ENCODE data around the gene TTC39B.
"Not testable (repeated sequence)": the region's sequence is repeated elsewhere in the genome, so short reads cannot be mapped to it uniquely, and the experiment has no call there.

The TTC39B gene

GRCh38 chr9:15306757-15307522 is at the start of gene TTC39B:
TSS of gene TTC39B (minus strand) at chr9:15307216. CDS start at chr9:15307125, 91 bp downstream.
- DNase-seq, result peak; percentile 78

- no peak for DNase-seq
These were observed 48.7 kb upstream of the TTC39B start for GRCh38 chr9:15355669-15356068.

- DNase-seq, result no peak
These were observed 47.7 kb upstream of the TTC39B start for GRCh38 chr9:15354713-15355112.

- no peak for DNase-seq
These were observed 46.9 kb upstream of the TTC39B start for GRCh38 chr9:15353892-15354291.

- DNase-seq, result no peak
These were observed 45.3 kb upstream of the TTC39B start for GRCh38 chr9:15352306-15352705.

- DNase-seq, result peak; percentile 4 to 7
These were observed 43.1 kb upstream of the TTC39B start for GRCh38 chr9:15349892-15350761.

- DNase-seq, result no peak
These were observed 39.8 kb upstream of the TTC39B start for GRCh38 chr9:15346837-15347236.

- DNase-seq, result no peak
These were observed 37.2 kb upstream of the TTC39B start for GRCh38 chr9:15344191-15344590.

- no peak for DNase-seq
These were observed 26.4 kb upstream of the TTC39B start for GRCh38 chr9:15333376-15333881.

GRCh38 chr9:15332939-15333338 is 25.9 kb upstream of the TTC39B start:
- DNase-seq, result no peak

- DNase-seq, result no peak
These were observed 22.6 kb upstream of the TTC39B start for GRCh38 chr9:15329539-15330109.

GRCh38 chr9:15328946-15329345 is 21.9 kb upstream of the TTC39B start:
- no peak for DNase-seq

- DNase-seq, result not testable (repeated sequence)
These were observed 15.7 kb upstream of the TTC39B start for GRCh38 chr9:15322695-15323094.

GRCh38 chr9:15319661-15320060 is 12.6 kb upstream of the TTC39B start:
- DNase-seq, result not testable (repeated sequence)

GRCh38 chr9:15317836-15318235 is 10.8 kb upstream of the TTC39B start:
- no peak for DNase-seq

- DNase-seq, result no peak
These were observed 4.6 kb upstream of the TTC39B start for GRCh38 chr9:15311607-15312006.

GRCh38 chr9:15310107-15310850 is 3.3 kb upstream of the TTC39B start:
- DNase-seq, result no peak

GRCh38 chr9:15308511-15308910 is 1.5 kb upstream of the TTC39B start:
- DNase-seq, result no peak

GRCh38 chr9:15307523-15307841 is 466 bp upstream of the TTC39B start:
- no peak for DNase-seq

- DNase-seq, result no peak
These were observed 804 bp downstream of the TTC39B start for GRCh38 chr9:15306068-15306756.

- DNase-seq, result no peak
These were observed 1.5 kb downstream of the TTC39B start for GRCh38 chr9:15305470-15305869.

- DNase-seq, result no peak
These were observed 2.4 kb downstream of the TTC39B start for GRCh38 chr9:15304632-15305031.
